CD4-positive, alpha-beta T cell treated with Interferon gamma for 1 hour (primary cell): ENCODE results near the gene PRKG1.

ENCODE experiments used
- DNase-seq: peaks from one replicate; pipeline ENCODE4 v3.0.0-alpha.2; 2020

Gene PRKG1

DNA sequence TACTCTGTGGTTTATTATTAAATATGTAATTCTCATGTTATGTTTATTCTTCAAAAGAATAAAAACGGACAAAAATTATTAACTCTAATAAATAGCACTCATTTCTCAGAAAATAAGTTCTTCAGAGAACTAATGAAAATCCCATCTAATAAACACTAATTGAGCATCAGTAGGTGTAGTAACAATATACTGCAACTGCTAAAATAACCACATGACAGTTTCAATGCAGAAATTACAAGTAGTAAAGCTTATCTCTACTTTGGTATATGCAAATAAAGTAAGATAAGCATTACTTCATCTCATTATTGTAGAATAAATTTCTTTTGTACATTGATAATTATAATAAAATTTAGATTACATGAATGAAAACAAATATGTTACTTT lies 1183.4 kb downstream of the PRKG1 start:
- no peak for DNase-seq

DNA sequence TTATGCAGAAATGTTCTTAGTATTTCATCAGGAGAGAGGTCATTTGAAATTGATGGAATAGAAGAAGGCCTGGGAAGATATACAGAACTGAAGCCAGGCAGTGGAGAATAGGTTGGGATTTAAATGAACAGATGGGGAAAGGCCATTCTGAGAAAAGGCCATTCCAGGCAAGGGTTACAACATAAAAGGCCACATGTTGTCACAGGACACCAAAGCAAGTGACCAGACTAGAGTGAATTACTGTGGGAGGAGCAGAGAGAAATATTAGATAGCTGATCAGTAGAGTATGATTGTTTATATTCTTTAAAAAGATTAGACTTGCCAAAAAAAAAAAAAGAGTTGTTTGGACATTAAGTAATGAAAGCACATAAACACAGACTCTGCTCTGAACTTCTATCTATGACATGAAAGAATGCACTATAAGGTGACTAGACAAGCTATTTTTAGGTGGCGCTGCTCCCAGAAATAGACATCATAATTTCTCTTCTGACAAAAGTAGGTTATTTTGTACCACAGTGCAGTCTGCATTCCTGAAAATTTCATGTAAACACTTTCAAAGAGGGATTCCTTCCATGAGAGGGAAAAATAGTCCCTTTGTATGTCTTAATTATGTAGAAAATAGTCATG lies 1184.6 kb downstream of the PRKG1 start:
- no peak for DNase-seq

DNA sequence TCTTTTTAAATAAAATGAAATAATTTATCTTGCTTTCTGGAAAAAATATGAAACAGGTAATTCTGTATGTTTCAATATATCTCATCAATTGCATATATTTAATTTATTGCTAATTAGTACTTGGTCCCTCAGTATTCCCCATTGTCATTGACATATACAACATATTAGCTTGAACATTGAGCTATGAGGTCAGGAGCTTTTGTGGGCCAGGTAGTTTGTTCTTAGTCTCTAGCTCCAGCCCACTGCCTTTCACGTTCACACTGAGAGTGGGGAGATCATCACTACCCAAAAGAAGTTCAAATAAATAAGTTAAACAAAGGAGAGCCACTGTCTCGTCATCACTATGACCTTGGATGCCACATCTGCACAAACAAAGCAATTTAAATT lies 1185.1 kb downstream of the PRKG1 start:
- no peak for DNase-seq

DNA sequence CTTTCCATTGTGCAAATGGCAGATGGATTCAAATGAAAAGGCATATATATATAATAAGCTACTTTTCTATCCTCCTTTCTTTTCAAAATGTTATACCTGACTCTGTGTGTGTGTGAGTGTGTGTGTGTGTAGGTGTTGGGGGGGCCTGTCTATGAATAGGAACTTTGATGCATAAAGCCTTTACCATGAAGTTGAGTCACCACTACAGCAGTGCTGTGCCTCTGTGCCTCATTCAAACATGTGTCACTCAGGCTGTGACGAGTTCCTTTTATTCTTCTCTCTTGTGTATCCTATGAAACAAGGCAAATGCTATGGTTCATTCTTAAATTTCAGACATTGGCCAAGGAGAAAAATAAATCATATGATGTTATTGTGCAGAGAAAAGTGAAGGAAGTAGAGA lies 1187.1 kb downstream of the PRKG1 start:
- no peak for DNase-seq

DNA sequence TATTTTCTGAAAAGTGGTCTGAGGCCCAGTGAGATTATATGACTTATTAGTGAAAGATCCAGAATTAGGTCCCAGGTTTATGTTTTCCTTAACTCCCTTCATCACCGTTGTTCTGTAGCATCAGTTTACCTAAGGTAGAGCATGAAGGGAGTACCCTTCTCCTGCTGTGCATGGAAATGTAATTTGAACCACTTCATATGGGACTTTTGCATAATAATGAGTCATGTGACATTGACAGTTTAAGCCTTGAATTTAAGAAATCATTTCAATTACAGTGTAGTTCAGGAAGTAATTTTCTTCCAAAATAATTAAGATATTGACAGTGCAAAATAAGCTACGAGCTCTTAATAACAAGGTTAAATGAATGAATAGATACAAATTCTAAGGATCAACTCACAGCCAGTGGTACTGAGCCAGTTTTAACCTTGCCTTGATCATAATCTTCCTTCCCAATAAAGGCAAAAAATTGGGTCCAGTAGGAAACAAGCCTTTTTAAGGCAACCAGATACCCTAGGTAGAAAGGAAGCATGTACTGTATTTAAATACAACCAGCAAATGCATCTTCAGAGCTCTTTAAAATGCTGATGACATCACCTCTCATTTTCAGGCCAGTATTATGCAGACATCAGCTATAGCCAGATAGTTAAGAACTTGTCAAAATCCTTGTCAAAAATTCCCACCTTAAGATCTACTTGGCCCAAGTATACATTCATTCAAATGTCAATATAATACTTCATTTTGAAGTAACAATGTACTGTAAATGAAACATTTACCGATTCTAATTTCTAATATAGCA lies 1191.0 kb downstream of the PRKG1 start:
- DNase-seq = no peak

DNA sequence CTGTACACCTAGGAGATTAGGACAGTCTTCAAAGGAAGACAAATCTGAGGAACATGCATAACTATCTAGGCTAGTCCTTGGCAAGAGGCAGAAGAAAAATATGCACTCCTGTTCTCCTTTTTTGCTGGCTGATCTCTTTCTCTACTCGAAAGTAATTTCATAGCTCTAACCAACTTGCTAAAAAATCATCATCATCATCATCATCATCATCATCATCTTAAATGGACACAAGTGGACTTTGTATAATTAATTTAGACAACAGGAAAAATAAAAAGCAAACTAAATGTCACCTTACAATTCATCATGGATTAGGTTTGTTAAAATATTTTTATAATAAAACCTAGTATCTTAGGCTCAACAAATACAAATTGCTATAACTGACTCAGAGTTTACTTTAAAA lies 1192.6 kb downstream of the PRKG1 start:
- DNase-seq = no peak

DNA sequence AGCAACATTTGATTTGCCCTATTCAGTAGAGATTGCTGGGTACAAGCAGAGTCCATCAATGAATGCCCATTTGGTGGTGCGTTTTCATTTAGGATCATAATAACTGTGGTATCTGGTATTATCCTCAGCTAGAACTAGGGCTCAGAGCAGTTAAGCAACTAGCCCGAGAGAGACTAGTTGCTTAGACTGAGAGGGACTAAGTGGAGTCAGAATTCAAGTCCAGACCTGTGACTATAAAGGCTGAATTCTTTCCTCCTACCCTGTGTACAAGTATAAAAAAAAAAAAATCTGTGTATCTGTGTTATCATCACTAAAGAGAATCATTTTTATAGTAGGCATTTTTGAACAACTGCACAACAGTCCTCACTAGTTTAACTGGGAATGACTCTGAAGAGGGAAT lies 1194.5 kb downstream of the PRKG1 start:
- no peak for DNase-seq

DNA sequence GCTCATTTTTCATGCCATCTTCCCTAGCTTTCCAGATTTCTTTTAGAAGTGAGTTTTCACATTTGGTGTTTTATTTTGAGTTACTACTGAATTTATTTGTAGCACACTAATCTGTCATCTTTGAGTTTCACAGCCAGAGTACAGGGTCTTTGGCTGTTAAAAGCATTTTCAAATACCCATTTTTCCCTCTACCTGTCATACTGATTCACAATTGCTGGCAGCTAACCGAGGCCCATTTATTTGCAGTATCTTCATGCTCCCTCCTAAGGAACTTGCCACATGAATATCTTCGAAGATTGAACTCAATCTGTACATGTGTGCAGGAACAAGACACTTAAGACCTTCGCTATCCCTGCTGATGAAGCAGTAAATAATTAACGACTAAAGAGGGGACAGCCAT lies 1194.9 kb downstream of the PRKG1 start:
- no peak for DNase-seq

DNA sequence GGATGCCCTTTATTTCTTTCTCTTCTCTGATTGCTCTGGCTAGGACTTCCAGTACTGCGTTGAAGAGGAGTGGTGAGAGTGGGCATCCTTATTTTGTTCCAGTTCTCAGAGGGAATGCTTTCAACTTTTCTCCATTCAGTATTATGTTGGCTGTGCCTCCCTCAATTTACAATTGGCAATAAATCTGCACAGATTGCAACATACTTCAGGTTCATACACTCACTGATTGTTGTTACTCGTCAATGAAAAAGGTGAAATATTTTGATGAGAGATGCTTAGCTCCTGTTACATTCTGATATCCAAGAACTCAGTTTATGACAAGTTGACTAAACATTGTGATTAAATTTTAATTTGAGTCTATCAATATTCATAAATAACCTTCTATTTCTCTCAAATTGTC lies 1201.9 kb downstream of the PRKG1 start:
- DNase-seq = no peak

DNA sequence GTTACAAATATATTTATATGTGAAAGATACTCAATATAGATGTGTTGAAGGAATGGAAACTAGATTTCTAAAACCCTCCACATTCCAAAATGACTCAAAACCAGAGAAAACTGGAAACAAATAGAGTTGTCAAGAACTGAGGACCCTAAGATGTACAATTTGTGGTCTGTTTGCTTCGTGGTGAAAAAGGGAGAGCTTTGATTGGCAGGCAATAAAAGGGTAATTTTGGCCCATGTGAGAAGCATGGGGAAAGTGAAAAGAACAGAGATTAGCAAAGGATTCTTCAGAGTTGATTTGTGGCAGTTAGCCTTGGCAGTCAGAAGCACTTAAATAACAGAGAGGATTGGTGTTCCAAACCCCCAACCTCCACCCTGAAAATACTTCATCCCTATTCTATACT lies 1202.7 kb downstream of the PRKG1 start:
- DNase-seq = no peak

DNA sequence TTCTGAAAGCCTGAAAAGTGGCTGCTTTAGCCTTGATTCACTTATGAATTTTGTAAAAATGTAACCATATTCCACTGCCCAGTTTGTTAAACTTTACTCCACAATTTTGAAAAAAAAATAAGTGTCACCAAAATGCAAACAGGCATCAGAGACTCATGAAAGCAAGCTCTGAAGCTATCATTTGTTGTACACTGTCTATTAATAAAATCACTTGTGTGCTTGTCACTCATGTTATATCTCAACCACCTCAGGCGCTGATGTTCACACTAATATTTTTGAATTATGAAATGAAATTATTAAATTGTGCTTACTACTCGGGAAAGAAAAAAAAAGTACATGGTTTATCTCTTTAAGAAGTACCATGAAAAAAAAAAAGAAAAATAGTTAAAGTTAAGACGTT lies 1205.3 kb downstream of the PRKG1 start:
- DNase-seq = no peak

DNA sequence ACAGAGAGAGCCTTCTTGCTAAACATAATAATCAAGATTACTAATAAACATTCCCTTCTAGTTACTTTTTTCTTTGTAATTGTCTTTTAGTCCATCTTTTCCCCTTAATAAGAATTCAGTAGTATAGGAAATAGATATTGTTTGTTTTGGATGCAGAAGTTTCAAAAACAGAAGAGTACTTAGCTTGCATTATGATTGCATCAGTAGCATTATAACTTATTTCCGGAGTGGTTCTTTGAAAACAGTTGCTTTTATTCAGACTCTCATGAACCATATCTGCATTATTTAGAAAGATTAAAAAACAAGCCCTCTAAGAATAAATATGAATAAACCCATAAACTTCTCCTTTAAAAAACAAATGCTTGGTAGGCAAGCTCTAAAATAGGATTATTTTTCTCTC lies 1205.8 kb downstream of the PRKG1 start:
- DNase-seq = no peak

DNA sequence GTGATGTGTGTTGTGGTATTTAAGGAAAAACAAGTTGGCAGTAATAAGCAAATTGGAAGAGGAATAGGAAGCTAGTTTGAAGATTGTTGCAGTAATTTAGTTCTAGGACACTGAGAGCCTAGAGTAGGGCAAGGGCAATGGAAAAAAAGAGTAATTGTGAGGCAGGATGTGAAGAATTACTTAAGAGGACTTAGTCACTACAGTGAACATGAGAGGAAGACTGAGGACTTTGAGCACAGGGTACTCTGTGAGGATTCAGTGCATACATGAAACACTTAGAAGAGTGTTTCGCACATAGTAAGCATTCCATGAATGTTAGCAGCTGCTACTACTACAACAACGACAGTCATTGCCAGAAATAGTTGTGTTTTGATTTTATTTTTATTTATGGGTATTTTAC lies 1208.9 kb downstream of the PRKG1 start:
- DNase-seq = no peak

DNA sequence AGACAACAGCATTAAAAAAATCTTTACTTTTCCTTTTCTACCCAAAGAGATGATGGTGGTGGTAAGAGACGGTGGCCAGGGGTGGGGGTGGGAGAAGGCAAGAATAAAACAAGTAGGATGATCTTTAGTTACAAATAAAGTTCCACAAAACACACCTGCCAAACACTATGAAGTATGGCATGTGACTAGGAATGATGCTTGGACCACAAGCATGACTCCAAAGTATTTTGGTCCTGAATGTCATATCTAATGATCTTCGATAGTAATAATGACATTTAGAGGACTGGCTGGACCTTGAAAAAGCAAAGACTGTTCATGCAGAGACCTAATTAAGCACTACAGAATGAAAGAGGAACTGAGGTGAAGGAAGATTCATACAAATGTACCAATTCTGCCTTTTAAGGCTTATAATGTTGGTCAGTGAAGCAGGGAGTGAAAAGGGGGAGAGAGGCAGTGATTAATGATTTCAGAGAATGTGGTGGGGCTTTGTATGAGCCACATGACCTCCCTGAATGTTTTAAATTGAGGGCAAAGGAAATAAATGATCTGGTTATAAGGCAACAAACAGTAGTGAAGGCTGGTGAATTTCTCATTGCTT lies 1210.2 kb downstream of the PRKG1 start:
- no peak for DNase-seq

DNA sequence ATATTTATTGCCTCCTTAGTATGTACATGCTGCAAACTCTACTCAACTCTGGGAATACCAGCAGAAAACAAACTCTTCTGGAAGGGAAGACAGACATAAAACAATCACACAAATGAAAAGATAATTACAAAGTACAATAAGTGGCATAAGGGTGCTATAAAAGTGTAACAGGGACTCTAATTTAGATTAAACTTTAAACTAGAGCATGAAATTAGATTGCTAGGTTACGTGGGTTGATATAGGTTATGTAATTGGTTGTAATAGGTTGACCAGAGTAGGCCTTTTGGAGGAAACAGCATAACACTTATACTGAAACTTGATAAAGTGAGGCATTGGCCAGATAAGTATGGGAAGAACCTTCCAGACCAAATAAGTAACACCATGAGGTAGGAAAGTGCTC lies 1213.6 kb downstream of the PRKG1 start:
- DNase-seq = no peak

DNA sequence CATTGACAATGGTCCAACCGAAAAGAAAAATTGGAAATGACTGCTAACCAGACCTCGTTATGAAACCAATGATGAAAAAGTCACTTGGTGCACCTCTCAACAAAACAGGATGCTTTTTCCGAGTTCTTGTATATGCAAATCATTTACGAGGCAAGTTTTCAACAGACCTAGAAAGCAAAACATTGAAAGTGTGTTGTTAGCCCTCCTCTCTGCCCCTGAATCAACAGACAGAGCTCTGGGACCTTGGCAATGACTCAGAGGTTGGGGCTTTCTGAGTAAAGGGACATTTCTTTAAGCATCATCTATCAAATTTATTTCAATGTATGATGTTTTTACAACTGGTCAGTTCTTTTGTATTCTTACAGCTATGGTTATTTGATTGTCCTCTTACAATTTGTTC lies 1223.5 kb downstream of the PRKG1 start:
- DNase-seq = no peak

DNA sequence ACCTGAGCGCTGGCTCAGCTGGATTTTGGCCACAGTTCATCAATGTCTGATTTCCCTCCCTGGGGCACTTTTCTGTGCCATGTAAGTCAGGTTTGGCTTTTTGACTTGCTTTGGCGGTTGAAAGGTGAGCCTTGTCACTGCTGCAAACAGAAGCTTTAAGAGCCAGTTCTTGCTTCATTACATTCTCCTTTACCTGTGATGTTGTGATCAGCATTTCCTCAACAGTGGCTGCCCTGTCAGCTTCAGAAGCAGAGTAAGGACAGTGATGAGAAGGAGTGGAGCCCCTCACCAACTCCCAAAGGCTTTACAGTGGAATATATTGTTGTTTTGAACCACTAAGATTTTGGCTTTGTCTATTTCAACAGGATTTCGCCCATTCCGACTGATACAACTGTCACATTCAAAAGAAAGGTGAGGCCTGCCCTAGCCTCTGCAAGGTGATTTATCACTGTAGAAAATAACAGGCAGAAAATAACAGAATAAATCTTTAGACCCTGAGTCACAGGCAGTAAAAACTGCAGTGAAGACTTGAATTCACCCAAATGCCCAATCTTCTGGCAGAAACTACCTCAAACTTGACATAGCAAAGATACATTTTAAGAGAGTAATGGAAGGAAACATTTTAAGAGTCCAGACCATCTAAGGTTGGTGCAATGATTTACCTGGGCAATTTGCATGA lies 1226.5 kb downstream of the PRKG1 start:
- no peak for DNase-seq

DNA sequence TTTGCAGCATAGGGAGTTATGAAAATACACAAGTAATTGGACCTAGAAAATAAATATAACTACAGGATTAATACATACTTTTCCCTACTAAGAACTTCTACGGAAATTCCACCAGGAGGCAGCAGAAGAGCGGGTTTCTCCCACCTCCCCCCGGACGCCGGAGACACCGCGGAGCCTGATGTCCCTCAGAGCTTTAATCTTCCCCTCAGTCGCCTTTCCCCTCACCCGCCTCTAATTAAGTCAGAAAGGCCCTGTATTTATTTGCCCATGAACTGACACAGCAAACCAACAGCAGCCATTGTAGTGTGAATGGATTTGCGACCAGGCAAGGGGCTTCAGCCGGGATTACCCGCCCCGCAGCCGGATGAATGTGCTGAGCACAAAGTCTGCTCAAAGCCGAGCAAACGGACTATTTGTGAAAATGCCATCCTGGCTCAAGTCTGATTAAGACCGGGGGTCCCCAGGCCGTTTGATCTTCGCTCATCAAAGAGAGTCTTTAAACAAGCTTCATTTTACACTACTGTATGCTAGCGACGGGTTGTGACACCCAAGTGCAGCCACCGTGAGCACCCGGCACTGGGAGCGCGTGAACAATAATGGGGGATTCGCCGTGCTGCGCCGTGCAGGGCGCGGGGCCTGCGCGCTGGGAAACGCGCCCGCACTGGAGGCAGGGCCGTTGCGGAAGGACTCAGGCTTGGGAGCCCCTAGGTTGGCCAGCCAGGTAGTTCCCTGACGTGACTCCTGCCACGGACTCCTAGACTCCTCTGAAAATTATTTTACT lies 1234.2 kb downstream of the PRKG1 start:
- DNase-seq = no peak

DNA sequence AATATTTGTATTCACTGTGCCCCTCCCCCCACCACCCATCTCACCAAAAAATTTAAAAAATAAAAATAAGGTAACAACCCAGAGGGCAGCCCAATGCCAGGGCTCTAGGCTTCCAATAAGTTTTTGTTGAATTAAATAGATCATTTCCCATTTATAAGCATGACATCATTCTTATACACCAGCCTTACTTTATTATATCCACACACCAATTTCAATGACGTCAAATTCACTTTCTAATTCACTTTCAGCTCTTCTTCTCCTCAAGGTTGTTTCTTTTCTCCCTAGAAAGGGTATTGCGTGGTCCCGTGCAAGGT lies 1238.6 kb downstream of the PRKG1 start:
- no peak for DNase-seq

DNA sequence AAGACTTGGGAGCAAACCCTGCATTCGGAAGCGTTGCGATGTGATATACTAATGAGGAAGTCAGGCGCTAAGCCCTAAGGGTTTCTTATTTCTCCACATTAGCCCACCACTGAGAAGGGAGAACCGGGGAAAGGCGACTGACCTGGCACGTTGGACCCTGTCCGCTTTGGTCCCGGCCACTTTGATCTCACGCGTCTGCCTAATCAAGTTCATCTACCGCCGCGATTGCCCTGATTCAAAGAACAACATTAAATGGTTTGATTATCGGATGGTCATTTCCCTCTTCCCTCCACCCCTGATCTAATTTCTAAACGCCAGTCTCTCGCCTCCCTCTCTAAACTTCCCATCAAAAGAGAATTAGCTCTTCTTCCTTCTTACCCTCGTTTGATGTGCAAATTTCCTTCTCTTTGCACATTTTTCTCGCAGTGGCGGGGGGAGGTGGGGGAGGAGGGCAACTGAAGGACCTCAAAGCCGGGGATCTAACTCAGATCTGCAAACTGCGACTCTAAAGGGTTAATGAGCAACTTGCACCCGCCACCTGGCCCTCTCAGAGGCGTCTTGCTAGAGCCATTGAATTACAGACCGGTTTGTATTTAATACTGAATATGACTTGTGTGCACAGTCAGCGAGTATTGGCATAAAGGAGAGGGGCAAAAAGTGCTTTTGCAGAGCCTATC lies 1239.1 kb downstream of the PRKG1 start:
- no peak for DNase-seq

DNA sequence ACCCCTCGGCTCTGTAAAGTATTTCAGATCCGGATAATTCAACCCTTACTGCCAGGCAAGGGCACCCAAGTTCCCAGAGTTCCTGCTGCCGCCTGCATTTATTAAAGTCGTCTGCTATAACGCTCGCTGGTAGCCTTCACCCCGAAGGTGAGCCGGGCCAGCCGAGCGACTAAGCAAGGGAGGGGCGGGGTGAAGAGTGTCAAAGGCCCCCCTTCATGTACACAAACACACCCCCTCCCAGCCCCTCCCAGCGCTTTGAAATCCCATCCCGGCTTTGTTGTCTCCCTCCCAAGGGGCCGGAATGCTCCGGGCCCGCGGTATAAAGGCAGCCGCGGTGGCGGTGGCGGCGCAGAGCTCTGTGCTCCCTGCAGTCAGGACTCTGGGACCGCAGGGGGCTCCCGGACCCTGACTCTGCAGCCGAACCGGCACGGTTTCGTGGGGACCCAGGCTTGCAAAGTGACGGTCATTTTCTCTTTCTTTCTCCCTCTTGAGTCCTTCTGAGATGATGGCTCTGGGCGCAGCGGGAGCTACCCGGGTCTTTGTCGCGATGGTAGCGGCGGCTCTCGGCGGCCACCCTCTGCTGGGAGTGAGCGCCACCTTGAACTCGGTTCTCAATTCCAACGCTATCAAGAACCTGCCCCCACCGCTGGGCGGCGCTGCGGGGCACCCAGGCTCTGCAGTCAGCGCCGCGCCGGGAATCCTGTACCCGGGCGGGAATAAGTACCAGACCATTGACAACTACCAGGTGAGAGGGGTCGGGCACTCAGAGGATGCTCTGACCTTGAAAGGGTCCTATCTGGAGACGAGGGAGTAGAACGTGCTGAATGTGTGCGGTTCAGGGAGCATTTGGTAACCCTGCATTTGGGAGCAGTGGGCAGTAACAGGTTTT lies 1239.9 kb downstream of the PRKG1 start, which contains the start of gene DKK1:
Gene DKK1 (plus strand): TSS at position 349 of the 889 bp plus-strand sequence. CDS start 154 bp downstream, at position 503.
- DNase-seq = no peak
